ENCODE data around the gene KRT79. TPM values are rescaled to one million over a fixed set of nuclear protein-coding genes. Genes with fewer than 3 reads are reported as not detected.

KRT79 gene
- total and polyA plus RNA-seq, 9 of the 15 experiments (the other 6 are each of a cell fraction or from before 2014, with no cell fraction given) = 0.03 to 2.3 (median 0.23) TPM; not detected in 2

DNA sequence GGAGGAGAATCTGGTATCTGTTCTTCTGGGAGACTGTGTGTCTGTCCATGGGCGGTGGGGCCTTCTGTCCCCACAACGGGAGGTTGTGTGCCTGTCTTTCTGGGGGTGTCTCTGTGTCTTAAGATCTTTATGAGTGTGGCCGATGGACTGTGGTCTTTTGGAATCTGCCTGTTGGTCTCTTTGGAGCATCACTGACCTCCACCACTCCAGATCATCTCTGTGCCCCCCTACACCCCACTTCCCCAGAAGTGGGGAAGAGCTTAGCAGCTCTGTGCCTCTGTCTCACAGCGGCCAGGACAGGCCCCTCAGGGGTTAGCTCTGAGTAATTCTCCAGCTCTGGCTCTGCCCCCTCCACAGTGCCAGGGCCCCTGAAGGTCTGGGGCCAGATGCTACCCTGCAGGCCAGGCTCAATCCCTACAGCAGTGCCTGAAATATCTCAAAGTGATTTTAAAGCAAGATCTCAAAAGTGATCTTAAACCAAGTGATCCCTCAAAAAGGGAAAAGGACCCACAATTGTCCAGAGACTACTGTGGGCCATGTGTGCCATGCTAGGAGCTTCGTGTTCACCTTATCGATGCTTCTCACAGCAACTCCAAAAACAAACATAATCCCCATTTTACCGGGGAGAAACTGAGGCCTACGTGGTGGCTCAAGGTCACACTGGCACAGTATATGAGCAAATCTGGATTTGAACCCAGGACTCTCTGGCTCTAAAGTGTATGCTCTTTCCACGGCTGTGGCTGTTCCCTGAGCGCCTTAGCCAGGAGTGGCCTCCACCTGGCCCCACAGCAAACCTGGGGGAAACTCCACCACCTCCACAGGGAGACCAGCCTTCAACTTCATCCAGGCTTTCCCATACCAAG lies 40.7 kb upstream of the KRT79 start (continued):
- TF ChIP-seq JUN (IDR thresholded peaks at IDR 0.05; ENCODE audit: borderline replicate concordance, low read depth, low read length) = no peak
- TF ChIP-seq JUN (CRISPR knock-in tag; IDR thresholded peaks at IDR 0.05; ENCODE audit: borderline replicate concordance) = no peak
- TF ChIP-seq RBFOX2 (IDR thresholded peaks at IDR 0.05; ENCODE audit: low read depth, low read length) = no peak
- no peak; the same call in 1 of the 2 replicates for TF ChIP-seq SMAD4 (CRISPR knock-in tag; conservative IDR thresholded peaks at IDR 0.05)
- peak; percentile 85; the same call in 1 of the 2 replicates for TF ChIP-seq FOSL1 (tag; conservative IDR thresholded peaks at IDR 0.05)

- POLR2A ChIA-PET = interaction anchor here (0.6 to 2.3 kb wide), 11 partner anchors 9 to 478 kb away, joined by 3 to 8 read pairs (median 3); no protein-coding TSS in a partner anchor
- Histone ChIP-seq H3K36me3 (ENCODE audit: control insufficient read depth, insufficient read depth, low read length) (no peaks in the 10 kb centered on the region), H3K9ac (ENCODE audit: insufficient read depth in 1 of 2, low read depth in 2 of 2, low read length in 2 of 2) (peak overlapping the region; percentile 85 to 88), H3K4me1 (replicated peaks in 1 of 2; ENCODE audit: control insufficient read depth in 2 of 2, insufficient read depth in 2 of 2, low read length in 2 of 2) (peaks cover 42 to 57% of the 10 kb centered on the region in 2 experiments), H3K27ac (ENCODE audit: extremely low read depth, low read depth, low read length) (peak overlapping the region; percentile 94), H3K9me1 (ENCODE audit: control insufficient read depth, insufficient read depth, low read length) (no peaks in the 10 kb centered on the region), H3K27me3 (ENCODE audit: control insufficient read depth in 2 of 2, insufficient read depth in 2 of 2, low read length in 2 of 2) (no peaks in the 10 kb centered on the region), H3K79me2 (ENCODE audit: control insufficient read depth, insufficient read depth, low read length) (no peaks in the 10 kb centered on the region), H3K9me3 (replicated peaks; ENCODE audit: control insufficient read depth, insufficient read depth, low read depth, low read length) (no peaks in the 10 kb centered on the region), H3K4me3 (peak overlapping the region; percentile 41), H3K4me2 (ENCODE audit: insufficient read depth, low read length) (peak overlapping the region; percentile 83), H4K20me1 (replicated peaks; ENCODE audit: control insufficient read depth, insufficient read depth, low read length) (no peaks in the 10 kb centered on the region), H2AFZ (ENCODE audit: low read depth, low read length) (peak overlapping the region; percentile 94)
- CTCF ChIA-PET (ENCODE audit: low intra/inter-chr PET ratio) = interaction anchor here (0.5 kb wide), 1 partner anchor 292 kb away, joined by 3 read pairs; no protein-coding TSS in a partner anchor
- FAIRE-seq (peak; percentile 89), DNase-seq (ENCODE audit: extremely low read depth in 1 of 4, low spot score in 3 of 4) (peak; percentile 96 to 99 (median 98)), ATAC-seq (peak; percentile 92)
- intact Hi-C loops (cut with micrococcal nuclease) (loop anchor here (5.0 to 10.0 kb wide), 3 partner anchors 179 to 717 kb away; no protein-coding TSS in a partner anchor), in situ Hi-C loops (cut with MboI) (no loop called here)
- TSS peak; percentile 79 for BruUV-seq (replicated peaks)
- under 1% methylated on average over 30 of the region's 55 CpGs for WGBS (ENCODE audit: insufficient coverage, low coverage, missing lambda C conversion rate)
- TF ChIP-seq FOS (IDR thresholded peaks at IDR 0.05; ENCODE audit: extremely low read depth, insufficient read length) = peak; percentile 58
- no peak for TF ChIP-seq ZNF778 (CRISPR knock-in tag; IDR thresholded peaks at IDR 0.05)
- TF ChIP-seq MEF2A (IDR thresholded peaks at IDR 0.05; ENCODE audit: control insufficient read depth, low read depth, low read length) = no peak
- no peak for TF ChIP-seq GTF2E2 (tag; IDR thresholded peaks at IDR 0.05)
- TF ChIP-seq ZNF695 (CRISPR knock-in tag; IDR thresholded peaks at IDR 0.05) = no peak
- peak; percentile 69; the same call in 1 of the 2 replicates for TF ChIP-seq SOX6 (IDR thresholded peaks at IDR 0.05)
- TF ChIP-seq HDAC6 (IDR thresholded peaks at IDR 0.05; ENCODE audit: low read depth, low read length) = no peak
- TF ChIP-seq NFRKB (IDR thresholded peaks at IDR 0.05; ENCODE audit: low read depth) = peak; percentile 33; the same call in 1 of the 2 replicates
- no peak for TF ChIP-seq STAT5B (CRISPR knock-in tag; IDR thresholded peaks at IDR 0.05)
- TF ChIP-seq, protein P1, sequence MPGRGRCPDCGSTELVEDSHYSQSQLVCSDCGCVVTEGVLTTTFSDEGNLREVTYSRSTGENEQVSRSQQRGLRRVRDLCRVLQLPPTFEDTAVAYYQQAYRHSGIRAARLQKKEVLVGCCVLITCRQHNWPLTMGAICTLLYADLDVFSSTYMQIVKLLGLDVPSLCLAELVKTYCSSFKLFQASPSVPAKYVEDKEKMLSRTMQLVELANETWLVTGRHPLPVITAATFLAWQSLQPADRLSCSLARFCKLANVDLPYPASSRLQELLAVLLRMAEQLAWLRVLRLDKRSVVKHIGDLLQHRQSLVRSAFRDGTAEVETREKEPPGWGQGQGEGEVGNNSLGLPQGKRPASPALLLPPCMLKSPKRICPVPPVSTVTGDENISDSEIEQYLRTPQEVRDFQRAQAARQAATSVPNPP (IDR thresholded peaks at IDR 0.05; ENCODE audit: borderline replicate concordance, insufficient read depth, insufficient read length) = no peak
- no peak for TF ChIP-seq ZNF282 (CRISPR knock-in tag; IDR thresholded peaks at IDR 0.05)
- TF ChIP-seq LARP7 (IDR thresholded peaks at IDR 0.05) = no peak
- no peak for TF ChIP-seq HMBOX1 (IDR thresholded peaks at IDR 0.05)
These were observed 39.9 kb upstream of the KRT79 start for GRCh38 chr12:52873832-52874572.

Data from K562 (cell line).